Stimulated activated CD8-positive, alpha-beta memory T cell treated with anti-CD3 and anti-CD28 coated beads, Interleukin-12 subunit alpha, Interleukin-12 subunit beta, amount 100 ng/mL, for 24 hours (primary cell): ENCODE results near the gene DTYMK.
"Not testable (repeated sequence)": the region's sequence is repeated elsewhere in the genome, so short reads cannot be mapped to it uniquely, and the experiment has no call there.

Experiments used
- DNase-seq: peaks from one replicate; pipeline ENCODE4 v3.0.0-alpha.2; 2020; ENCODE audit errors: extremely low read depth

Gene DTYMK

GRCh38 chr2:241686650-241687425 lies at the start of gene DTYMK:
DTYMK (minus strand) TSS chr2:241686815; CDS start chr2:241686783, 32 bp downstream.
- peak; percentile 90 for DNase-seq

GRCh38 chr2:241736111-241736510 lies 49.5 kb upstream of the DTYMK start:
- no peak for DNase-seq

GRCh38 chr2:241734467-241735208 lies 48.0 kb upstream of the DTYMK start, which contains the start of gene D2HGDH:
D2HGDH (plus strand) TSS chr2:241734630; CDS start chr2:241735225, 595 bp downstream.
- DNase-seq: peak; percentile 86

GRCh38 chr2:241734208-241734466 lies 47.5 kb upstream of the DTYMK start:
- no peak for DNase-seq

- no peak for DNase-seq
These were observed 47.0 kb upstream of the DTYMK start for GRCh38 chr2:241733391-241734207.

GRCh38 chr2:241732513-241733186 lies 46.0 kb upstream of the DTYMK start:
- not testable (repeated sequence) for DNase-seq

GRCh38 chr2:241730671-241731293 lies 44.2 kb upstream of the DTYMK start:
- DNase-seq: no peak

- DNase-seq: no peak
These were observed 43.3 kb upstream of the DTYMK start for GRCh38 chr2:241729868-241730267.

- DNase-seq: no peak
These were observed 42.0 kb upstream of the DTYMK start for GRCh38 chr2:241728627-241729026.

GRCh38 chr2:241728000-241728399 lies 41.4 kb upstream of the DTYMK start:
- DNase-seq: no peak

- DNase-seq: no peak
These were observed 39.8 kb upstream of the DTYMK start for GRCh38 chr2:241726459-241726858.

- DNase-seq: no peak
These were observed 38.6 kb upstream of the DTYMK start for GRCh38 chr2:241724975-241725870.

- no peak for DNase-seq
These were observed 37.8 kb upstream of the DTYMK start for GRCh38 chr2:241724259-241724974.

- DNase-seq: no peak
These were observed 36.4 kb upstream of the DTYMK start for GRCh38 chr2:241722896-241723454.

- no peak for DNase-seq
These were observed 35.2 kb upstream of the DTYMK start for GRCh38 chr2:241721852-241722251.

- no peak for DNase-seq
These were observed 33.9 kb upstream of the DTYMK start for GRCh38 chr2:241720560-241720959.

GRCh38 chr2:241720099-241720498 lies 33.5 kb upstream of the DTYMK start:
- no peak for DNase-seq

- DNase-seq: no peak
These were observed 32.5 kb upstream of the DTYMK start for GRCh38 chr2:241719093-241719492.

GRCh38 chr2:241708879-241709278 lies 22.3 kb upstream of the DTYMK start:
- no peak for DNase-seq
